HTERT RPE-1 (cell line): ENCODE results near the gene KIF26B.

Experiments used
- in situ Hi-C: fragments of 300-500 bp; cut with MboI; formaldehyde crosslinking; loops from 4 replicates; pipeline ENCODE4 v1.14.3; 2020; ENCODE audit warnings: low sequenced_read_pairs

KIF26B gene

GRCh38 chr1:245205864-245206263 lies 51.1 kb downstream of the KIF26B start:
- in situ Hi-C loops: no loop called here

GRCh38 chr1:245207056-245207638 lies 52.4 kb downstream of the KIF26B start:
- in situ Hi-C loops: no loop called here

- in situ Hi-C loops: no loop called here
These were observed 53.0 kb downstream of the KIF26B start for GRCh38 chr1:245207801-245208200.

GRCh38 chr1:245209658-245210435 lies 55.1 kb downstream of the KIF26B start:
- in situ Hi-C loops: no loop called here

- in situ Hi-C loops: no loop called here
These were observed 56.4 kb downstream of the KIF26B start for GRCh38 chr1:245211035-245211749.

GRCh38 chr1:245211761-245212160 lies 57.0 kb downstream of the KIF26B start:
- in situ Hi-C loops: no loop called here

GRCh38 chr1:245212221-245212710 lies 57.5 kb downstream of the KIF26B start:
- in situ Hi-C loops: no loop called here

- in situ Hi-C loops: no loop called here
These were observed 58.5 kb downstream of the KIF26B start for GRCh38 chr1:245213066-245213831.

GRCh38 chr1:245215071-245215470 lies 60.3 kb downstream of the KIF26B start:
- in situ Hi-C loops: no loop called here

GRCh38 chr1:245216366-245217115 lies 61.8 kb downstream of the KIF26B start:
- in situ Hi-C loops: no loop called here

GRCh38 chr1:245217853-245218608 lies 63.2 kb downstream of the KIF26B start:
- in situ Hi-C loops: no loop called here

- in situ Hi-C loops: no loop called here
These were observed 65.7 kb downstream of the KIF26B start for GRCh38 chr1:245220381-245220985.

GRCh38 chr1:245221805-245222204 lies 67.0 kb downstream of the KIF26B start:
- in situ Hi-C loops: no loop called here

- in situ Hi-C loops: no loop called here
These were observed 68.3 kb downstream of the KIF26B start for GRCh38 chr1:245222931-245223595.

GRCh38 chr1:245225322-245226202 lies 70.8 kb downstream of the KIF26B start:
- in situ Hi-C loops: no loop called here

- in situ Hi-C loops: no loop called here
These were observed 71.4 kb downstream of the KIF26B start for GRCh38 chr1:245226203-245226499.

GRCh38 chr1:245229051-245229450 lies 74.3 kb downstream of the KIF26B start:
- in situ Hi-C loops: no loop called here

GRCh38 chr1:245232931-245233330 lies 78.1 kb downstream of the KIF26B start:
- in situ Hi-C loops: no loop called here
